Endothelial cell of umbilical vein (primary cell): Measurements from ENCODE around the gene MAT2A. TPM values are rescaled to one million over a fixed set of nuclear protein-coding genes. Genes with fewer than 3 reads are reported as not detected.

Source experiments
- BruUV-seq: library from RNA; stranded (reverse); fragments of 400-500 nt; replicated peaks from 2 replicates; lab custom pipeline; 2021; lab: Mats Ljungman, UMichigan
- CTCF ChIA-PET: fragments of 300-600, 350-600 bp; sonication (Branson Sonifier 250); formaldehyde crosslinking; loops from one replicate; lab custom pipeline; 2021; ENCODE audit warnings: antibody characterized with exemption, inconsistent platforms; lab: Charles Lee
- POLR2A ChIA-PET: fragments of 300-600, 350-600 bp; sonication (Branson Sonifier 250); formaldehyde crosslinking; loops from one replicate; lab custom pipeline; 2021; ENCODE audit warnings: antibody characterized with exemption, inconsistent platforms; lab: Charles Lee
- DNase-seq: peaks from one replicate; pipeline ENCODE4 v3.0.0-alpha.2; 2011; ENCODE audit warnings: low read depth, low spot score
- FAIRE-seq: peaks from 2 replicates; lab custom pipeline; 2011; peaks lifted over from hg19 to GRCh38; lab: Jason Lieb, UNC
- H2AFZ ChIP-seq: 2 replicates; pipeline ENCODE4 v1.6.0; 2012; ENCODE audit warnings: low read depth, low read length, control low read depth, inconsistent platforms
- H3K27ac ChIP-seq: 2 replicates; pipeline ENCODE4 v1.5.1; 2011; ENCODE audit warnings: low read depth, mild to moderate bottlenecking, control low read depth, low read length, moderate library complexity; ENCODE audit not compliant: insufficient read depth
- H3K27me3 ChIP-seq, 2 experiments: 2 replicates each; pipeline versions ENCODE4 v1.6.0 to v1.6.1; 2011; ENCODE audit warnings: low read length in 2 of 2, mixed read lengths in 1 of 2; ENCODE audit not compliant: control insufficient read depth in 2 of 2, insufficient read depth in 2 of 2
- H3K36me3 ChIP-seq, 2 experiments: 2 replicates in 1 of 2; 3 replicates in 1 of 2; pipeline ENCODE4 v1.5.1; 2011; ENCODE audit warnings: low read length in 2 of 2, mild to moderate bottlenecking in 1 of 2, moderate library complexity in 1 of 2; ENCODE audit not compliant: control insufficient read depth in 2 of 2, insufficient read depth in 2 of 2; ENCODE audit errors: extremely low read depth in 1 of 2
- H3K4me1 ChIP-seq: 3 replicates; pipeline ENCODE4 v1.5.1; 2011; ENCODE audit warnings: mild to moderate bottlenecking, low read length; ENCODE audit not compliant: control insufficient read depth, insufficient read depth; ENCODE audit errors: extremely low read depth
- H3K4me2 ChIP-seq: 2 replicates; pipeline ENCODE4 v1.6.1; 2011; ENCODE audit warnings: low read length, control low read depth, mixed read lengths; ENCODE audit not compliant: insufficient read depth
- H3K4me3 ChIP-seq, 3 experiments: fragments of 200-600 bp in 1 of 3; sonication (generic), shearing (Covaris generic) in 1 of 3; replicated peaks in 1 of 3; 2 replicates each; pipeline ENCODE4 v1.5.1; 2011 to 2016; ENCODE audit warnings: control low read depth in 3 of 3, low read length in 3 of 3, mild to moderate bottlenecking in 2 of 3, inconsistent platforms in 1 of 3, low read depth in 1 of 3, moderate library complexity in 1 of 3; ENCODE audit not compliant: insufficient read depth in 1 of 3
- H3K79me2 ChIP-seq: 2 replicates; pipeline ENCODE4 v1.6.0; 2012; ENCODE audit warnings: low read length, inconsistent platforms; ENCODE audit not compliant: control insufficient read depth, insufficient read depth
- H3K9ac ChIP-seq: replicated peaks from 2 replicates; pipeline ENCODE3; 2011; ENCODE audit warnings: low read length, control low read depth; ENCODE audit not compliant: insufficient read depth; ENCODE audit errors: extremely low read depth
- H3K9me1 ChIP-seq: replicated peaks from 3 replicates; pipeline ENCODE4 v1.6.0; 2011; ENCODE audit warnings: mild to moderate bottlenecking, low read length; ENCODE audit not compliant: control insufficient read depth, insufficient read depth; ENCODE audit errors: extremely low read depth
- H3K9me3 ChIP-seq: replicated peaks from 2 replicates; pipeline ENCODE4 v1.5.1; 2012; ENCODE audit warnings: low read length, inconsistent platforms; ENCODE audit not compliant: control insufficient read depth, insufficient read depth
- H4K20me1 ChIP-seq: replicated peaks from 2 replicates; pipeline ENCODE3; 2011; ENCODE audit warnings: mild to moderate bottlenecking, low read length; ENCODE audit not compliant: control insufficient read depth, insufficient read depth; ENCODE audit errors: extremely low read depth
- CTCF ChIP-seq, 2 donors: IDR thresholded peaks; 1 replicate in 1 of 2; 2 replicates in 1 of 2; pipeline ENCODE4 v1.5.1; 2011; ENCODE audit warnings: low read length in 2 of 2, mild to moderate bottlenecking in 2 of 2, moderate library complexity in 2 of 2, control low read depth in 1 of 2, inconsistent platforms in 1 of 2, low read depth in 1 of 2; ENCODE audit not compliant: insufficient read depth in 1 of 2; ENCODE audit errors: extremely low read depth in 1 of 2
- GATA2 ChIP-seq: IDR thresholded peaks from 2 replicates; pipeline ENCODE4 v1.7.0; 2011; ENCODE audit warnings: low read depth, mild to moderate bottlenecking, moderate library complexity, mixed read lengths, low read length; ENCODE audit not compliant: insufficient read length, insufficient read depth
- MYC ChIP-seq: IDR thresholded peaks from one replicate; pipeline ENCODE4 v1.6.1; 2011; ENCODE audit warnings: mild to moderate bottlenecking, low read depth, low read length
- POLR2A ChIP-seq: IDR thresholded peaks from 2 replicates; pipeline ENCODE4 v1.6.1; 2012; ENCODE audit warnings: low read depth, mild to moderate bottlenecking, control low read depth, low read length
- POLR2AphosphoS5 ChIP-seq: IDR thresholded peaks from 2 replicates; pipeline ENCODE4 v1.6.1; 2012; ENCODE audit warnings: low read depth, mild to moderate bottlenecking, control low read depth, low read length, moderate library complexity; ENCODE audit not compliant: insufficient read depth
- dilution Hi-C: fragments of 300-500 bp; cut with MboI; formaldehyde crosslinking; loops from one replicate; pipeline ENCODE4 v1.15.0; 2019; ENCODE audit warnings: low sequenced_read_pairs; ENCODE audit not compliant: extremely low pct_ligation_motif_present
- intact Hi-C: fragments of 100-400 bp; cut with micrococcal nuclease; formaldehyde crosslinking; loops from one replicate; pipeline ENCODE4 v1.10.0; 2022
- polyA plus RNA-seq, 4 experiments: library from polyadenylated mRNA; depleted of rRNA in 3 of 4; stranded (reverse) in 3 of 4; unstranded in 1 of 4; fragments of >200 nt; gene quantifications; 2 replicates each; pipeline versions ENCODE4 v1.2.1 to v1.2.3, GENCODE V29; 2011 to 2012; ENCODE audit warnings: missing spikeins in 1 of 4
- total RNA-seq: library from RNA; stranded (reverse); gene quantifications from 2 replicates; pipeline ENCODE4 v1.2.3, GENCODE V29; 2021

MAT2A gene
- total and polyA plus RNA-seq, 2 donors (not counting 3 experiments of a cell fraction or from before 2014, with no cell fraction given): 172 to 257 TPM

- peaks cover 51% of the 10 kb centered on the region for H3K79me2 ChIP-seq
- ChIA-PET POLR2A (interaction anchor here (1.0 to 4.5 kb wide), 11 partner anchors 10 to 186 kb away, joined by 3 to 73 read pairs (median 5); partner anchors contain the start of genes ELMOD3, RETSAT, SH2D6 and TMEM150A), CTCF (interaction anchor here (1.4 to 5.1 kb wide), 5 partner anchors 12 to 186 kb away, joined by 3 to 63 read pairs (median 6); partner anchors contain the start of genes ELMOD3, RETSAT and SH2D6)
- H3K4me2 ChIP-seq: peak overlapping the region; percentile 97
- FAIRE-seq (peak; percentile 48), DNase-seq (peak; percentile 51)
- peak overlapping the region; percentile 100 for H3K9ac ChIP-seq
- peaks cover 4% of the 10 kb centered on the region for H4K20me1 ChIP-seq
- dilution Hi-C loops: no loop called here
- intact Hi-C loops: no loop called here
- H2AFZ ChIP-seq: no peak overlapping the region
- no peak for TF ChIP-seq POLR2A
- no peak for TF ChIP-seq CTCF (IDR thresholded peaks at IDR 0.05; ENCODE audit: extremely low read depth in 1 of 2, insufficient read depth in 1 of 2, low read depth in 1 of 2, low read length in 2 of 2)
- TF ChIP-seq POLR2AphosphoS5: peak; percentile 12
- no peak for TF ChIP-seq GATA2
- no peak for TF ChIP-seq MYC
- H3K4me3 ChIP-seq: peak overlapping the region; percentile 84 to 96 (median 84)
- no peaks in the 10 kb centered on the region for H3K27me3 ChIP-seq
- no peaks in the 10 kb centered on the region for H3K9me1 ChIP-seq
- H3K9me3 ChIP-seq: no peaks in the 10 kb centered on the region
- peaks cover 20 to 26% of the 10 kb centered on the region in 2 experiments for H3K36me3 ChIP-seq
- H3K27ac ChIP-seq: peak overlapping the region; percentile 0
- BruUV-seq: TSS peak; percentile 16
- peaks cover 42% of the 10 kb centered on the region for H3K4me1 ChIP-seq
These were observed 1.2 kb downstream of the MAT2A start for GRCh38 chr2:85540133-85540648.
